Stimulated activated CD4-positive, alpha-beta T cell treated with anti-CD3 and anti-CD28 coated beads, Interleukin-1b, Interleukin-23, amount 100 ng/mL, for 1 hour (primary cell): ENCODE results near the gene LSS.
"Not testable (repeated sequence)": the region's sequence is repeated elsewhere in the genome, so short reads cannot be mapped to it uniquely, and the experiment has no call there.

ENCODE experiments used
- DNase-seq, 2 donors: peaks; one replicate each; pipeline ENCODE4 v3.0.0-alpha.2; 2020; ENCODE audit warnings: low read depth in 2 of 2

Gene LSS

DNA sequence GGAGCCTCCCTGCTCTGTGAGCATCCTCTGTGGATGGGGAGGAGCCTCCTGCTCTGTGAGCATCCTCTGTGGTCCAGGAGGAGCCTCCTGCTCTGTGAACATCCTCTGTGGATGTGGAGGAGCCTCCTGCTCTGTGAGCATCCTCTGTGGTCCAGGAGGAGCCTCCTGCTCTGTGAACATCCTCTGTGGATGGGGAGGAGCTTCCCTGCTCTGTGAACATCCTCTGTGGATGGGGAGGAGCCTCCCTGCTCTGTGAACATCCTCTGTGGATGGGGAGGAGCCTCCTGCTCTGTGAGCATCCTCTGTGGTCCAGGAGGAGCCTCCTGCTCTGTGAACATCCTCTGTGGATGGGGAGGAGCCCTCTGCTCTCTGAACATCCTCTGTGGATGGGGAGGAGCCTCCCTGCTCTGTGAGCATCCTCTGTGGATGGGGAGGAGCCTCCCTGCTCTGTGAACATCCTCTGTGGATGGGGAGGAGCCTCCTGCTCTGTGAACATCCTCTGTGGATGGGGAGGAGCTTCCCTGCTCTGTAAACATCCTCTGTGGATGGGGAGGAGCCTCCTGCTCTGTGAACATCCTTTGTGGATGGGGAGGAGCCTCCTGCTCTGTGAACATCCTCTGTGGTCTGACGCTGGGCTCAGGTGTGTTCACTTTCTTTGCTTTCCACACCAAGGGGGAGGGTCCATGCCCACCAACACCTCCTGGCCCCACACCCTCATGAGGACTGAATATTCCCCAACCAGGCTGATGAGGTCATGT lies 58.0 kb downstream of the LSS start:
- DNase-seq: not testable (repeated sequence)

DNA sequence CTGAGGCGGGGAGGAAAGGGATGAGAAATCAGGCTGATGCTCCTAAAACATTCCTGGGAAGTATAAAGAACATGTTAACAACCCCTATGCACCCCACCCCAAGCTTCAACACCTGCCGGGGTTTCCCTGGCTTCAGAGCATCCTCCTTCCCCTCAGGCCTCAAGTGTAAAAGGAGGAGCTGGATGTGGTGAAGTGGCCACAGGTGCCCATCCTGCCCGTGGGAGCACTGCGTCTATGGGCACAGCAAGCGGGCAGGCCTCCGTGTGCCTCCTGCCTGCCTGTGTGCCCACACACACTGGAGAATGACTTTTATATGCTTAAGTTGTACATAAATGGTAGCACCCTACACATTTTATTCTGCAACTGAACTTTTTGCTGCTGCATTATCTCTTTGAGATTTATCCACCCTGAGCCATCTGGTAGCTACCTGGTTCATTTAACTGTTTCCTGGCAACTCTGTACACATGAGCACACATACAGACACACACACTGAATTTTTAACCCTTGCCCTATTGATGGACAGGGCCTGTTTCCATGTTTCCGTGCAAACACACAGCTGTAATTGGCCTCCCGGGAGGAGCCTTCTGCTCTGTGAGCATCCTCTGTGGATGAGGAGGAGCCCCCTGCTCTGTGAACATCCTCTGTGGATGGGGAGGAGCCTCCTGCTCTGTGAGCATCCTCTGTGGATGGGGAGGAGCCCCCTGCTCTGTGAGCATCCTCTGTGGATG lies 59.8 kb downstream of the LSS start:
- DNase-seq: no peak

DNA sequence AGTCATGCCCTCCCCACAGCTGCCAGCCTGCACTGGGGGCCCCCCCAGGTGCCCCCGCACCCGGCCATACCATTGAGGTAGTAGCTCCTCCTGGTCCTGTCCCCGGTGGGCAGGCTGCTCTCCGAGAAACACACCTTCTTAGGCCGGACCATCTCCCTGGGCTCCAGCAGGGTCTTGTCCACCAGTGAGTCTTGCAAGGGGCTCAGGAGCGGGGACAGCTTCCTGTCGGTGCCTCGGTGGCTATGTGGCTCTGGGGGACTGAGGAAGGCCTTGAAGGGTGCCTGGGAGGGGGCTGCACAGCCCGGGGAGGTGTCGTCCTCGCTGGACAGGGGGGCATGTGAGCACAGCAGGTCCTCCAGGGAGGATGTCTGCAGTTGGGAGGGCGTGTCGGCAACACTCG lies 60.3 kb downstream of the LSS start:
- DNase-seq: no peak

- no peak for DNase-seq
These were observed 63.5 kb downstream of the LSS start for GRCh38 chr21:46165098-46165497.

DNA sequence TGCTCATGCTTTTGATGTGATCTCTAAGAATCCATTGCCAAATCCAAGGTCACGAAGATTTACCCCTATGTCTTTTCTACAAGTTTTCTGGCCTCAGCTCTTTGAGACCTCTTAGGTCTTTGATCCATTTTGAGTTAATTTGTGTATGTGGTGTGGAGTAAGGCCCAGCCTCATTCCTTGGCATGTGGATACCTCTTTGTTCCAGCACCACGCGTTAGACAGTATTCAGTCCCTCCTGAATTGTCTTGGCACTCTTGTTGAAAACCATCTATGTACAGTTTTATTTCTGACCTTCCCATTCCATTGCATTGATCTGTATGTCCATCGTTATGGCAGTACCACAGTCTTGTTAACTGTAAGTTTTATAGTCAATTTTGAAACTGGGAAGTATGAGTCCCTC lies 65.2 kb downstream of the LSS start:
- no peak for DNase-seq

DNA sequence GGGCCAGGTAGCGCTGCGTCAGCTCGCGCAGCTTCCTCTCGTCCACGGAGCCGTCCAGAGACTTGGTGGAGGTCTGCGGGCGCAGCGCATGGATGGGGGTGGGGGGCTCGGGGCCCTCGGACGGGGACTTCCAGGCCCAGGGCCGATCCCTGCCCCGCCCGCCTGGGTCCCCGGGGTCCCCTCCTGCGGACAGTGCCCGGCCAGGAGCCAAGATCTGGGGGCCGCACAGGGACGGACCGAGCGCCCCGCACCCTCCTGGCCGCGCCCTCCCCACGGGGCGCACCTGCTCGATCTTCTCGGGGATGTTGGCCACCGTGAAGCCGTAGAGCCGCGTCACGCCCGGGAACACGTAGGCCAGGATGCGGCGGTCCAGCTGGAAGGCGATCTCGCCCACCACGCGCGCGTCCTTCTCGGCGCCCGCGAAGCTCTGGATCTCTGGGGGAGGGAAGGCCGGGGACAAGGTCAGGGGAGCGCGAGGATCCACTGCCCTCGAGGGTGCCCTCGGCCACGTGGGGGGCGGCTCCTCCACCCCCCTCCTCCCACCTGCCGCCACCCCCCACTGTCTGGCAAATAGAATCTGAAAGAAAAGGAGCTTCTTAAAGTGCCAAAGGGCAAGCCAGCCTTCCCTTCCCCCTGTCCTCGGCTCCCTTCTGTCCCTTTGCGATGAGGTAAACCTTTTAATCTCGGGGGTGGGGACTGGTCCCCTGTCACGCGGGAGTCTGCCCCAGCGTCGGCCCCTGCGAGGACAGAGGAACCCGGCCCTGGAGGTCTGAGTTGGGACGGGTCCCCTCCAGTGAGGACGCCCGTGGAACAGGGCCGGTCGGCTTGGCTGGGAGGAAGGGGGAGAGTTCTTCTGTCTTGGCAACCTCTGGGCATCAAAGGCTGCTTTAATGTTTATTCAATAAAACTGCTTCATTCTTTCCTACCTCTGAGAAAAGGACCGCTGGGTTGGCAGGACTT lies 66.7 kb downstream of the LSS start:
- DNase-seq: no peak

- DNase-seq: no peak
These were observed 67.5 kb downstream of the LSS start for GRCh38 chr21:46160907-46161632.

GRCh38 chr21:46160657-46160906 lies 68.0 kb downstream of the LSS start:
- no peak for DNase-seq

- no peak for DNase-seq
These were observed 68.5 kb downstream of the LSS start for GRCh38 chr21:46159841-46160656.

- DNase-seq: no peak
These were observed 69.2 kb downstream of the LSS start for GRCh38 chr21:46159390-46159789.

GRCh38 chr21:46158666-46159300 lies 69.8 kb downstream of the LSS start:
- no peak for DNase-seq

GRCh38 chr21:46157987-46158451 lies 70.6 kb downstream of the LSS start:
- DNase-seq: no peak

DNA sequence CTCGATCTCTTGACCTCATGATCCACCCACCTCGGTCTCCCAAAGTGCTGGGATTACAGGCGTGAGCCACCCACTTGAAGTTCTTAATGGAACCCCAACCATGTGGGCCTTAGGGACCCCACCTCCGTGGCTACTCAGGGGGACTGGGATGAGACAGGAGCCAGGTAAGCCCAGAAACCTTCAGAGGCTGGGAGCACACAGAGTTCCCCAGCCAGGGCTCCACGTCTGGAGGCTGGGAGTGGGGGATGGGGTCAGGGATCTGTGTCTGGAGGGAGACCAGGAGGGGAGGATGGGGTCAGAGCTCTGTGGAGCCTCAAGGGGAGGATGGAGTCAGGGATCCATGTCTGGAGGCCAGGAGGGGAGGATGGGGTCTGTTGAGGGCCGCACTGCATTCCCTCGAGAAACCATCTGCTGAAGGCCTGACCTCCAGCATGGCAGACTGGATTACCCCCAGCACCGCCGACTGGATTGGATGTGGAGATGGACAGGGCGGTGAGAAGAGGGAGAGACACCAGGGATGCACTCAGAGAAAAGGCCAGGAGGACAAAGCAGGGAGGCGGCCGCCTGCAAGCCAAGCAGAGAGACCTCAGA lies 71.1 kb downstream of the LSS start:
- DNase-seq: no peak

DNA sequence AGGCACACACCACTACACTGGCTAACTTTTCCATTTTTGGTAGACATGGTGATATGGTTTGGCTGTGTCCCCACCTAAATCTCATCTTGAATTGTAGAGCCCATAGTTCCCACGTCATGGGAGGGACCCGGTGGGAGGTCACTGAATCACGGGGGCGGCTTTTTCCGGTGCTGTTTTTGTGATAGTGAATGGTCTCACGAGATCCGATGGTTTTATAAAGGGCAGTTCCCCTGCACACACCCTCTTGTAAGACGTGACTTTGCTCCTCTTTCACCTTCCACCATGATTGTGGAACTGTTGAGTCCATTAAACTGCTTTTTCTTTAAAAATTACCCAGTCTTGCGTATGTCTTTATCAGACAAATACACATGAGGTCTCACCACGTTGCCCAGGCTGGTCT lies 71.9 kb downstream of the LSS start:
- no peak for DNase-seq

- no peak for DNase-seq
These were observed 72.3 kb downstream of the LSS start for GRCh38 chr21:46156378-46156645.

GRCh38 chr21:46155514-46156377 lies 72.8 kb downstream of the LSS start, which contains the start of gene FTCD:
Gene FTCD, minus strand, starts transcription at chr21:46155579. Its CDS starts 56 bp downstream, at chr21:46155523.
- DNase-seq: no peak

DNA sequence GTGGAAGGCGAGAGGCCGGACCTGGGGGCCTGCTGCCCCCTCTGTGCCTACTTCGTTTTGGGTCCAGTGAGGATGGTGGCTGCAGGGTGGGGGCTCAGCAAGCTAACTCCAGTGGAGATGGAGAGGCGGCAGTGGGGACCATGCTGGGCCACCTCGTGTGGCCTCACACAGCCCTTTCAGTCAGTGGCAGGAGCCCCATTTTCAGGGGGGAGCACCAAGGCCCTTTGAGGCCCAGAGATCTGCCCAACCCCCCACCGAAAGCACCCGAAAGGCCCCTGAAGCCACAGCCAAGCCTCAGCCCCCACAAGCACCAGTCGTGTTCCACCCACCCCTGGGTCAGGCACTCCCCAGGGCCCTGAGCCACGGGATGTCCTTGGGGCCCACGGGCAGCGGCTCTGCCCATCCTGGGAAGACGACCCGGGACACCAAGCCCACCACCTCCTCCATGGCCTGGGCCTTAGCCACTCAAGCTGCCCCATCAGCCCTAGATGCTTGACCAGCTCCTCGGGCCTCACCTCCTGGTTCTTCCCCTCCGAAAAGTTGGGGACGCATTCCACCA lies 73.5 kb downstream of the LSS start:
- no peak for DNase-seq

DNA sequence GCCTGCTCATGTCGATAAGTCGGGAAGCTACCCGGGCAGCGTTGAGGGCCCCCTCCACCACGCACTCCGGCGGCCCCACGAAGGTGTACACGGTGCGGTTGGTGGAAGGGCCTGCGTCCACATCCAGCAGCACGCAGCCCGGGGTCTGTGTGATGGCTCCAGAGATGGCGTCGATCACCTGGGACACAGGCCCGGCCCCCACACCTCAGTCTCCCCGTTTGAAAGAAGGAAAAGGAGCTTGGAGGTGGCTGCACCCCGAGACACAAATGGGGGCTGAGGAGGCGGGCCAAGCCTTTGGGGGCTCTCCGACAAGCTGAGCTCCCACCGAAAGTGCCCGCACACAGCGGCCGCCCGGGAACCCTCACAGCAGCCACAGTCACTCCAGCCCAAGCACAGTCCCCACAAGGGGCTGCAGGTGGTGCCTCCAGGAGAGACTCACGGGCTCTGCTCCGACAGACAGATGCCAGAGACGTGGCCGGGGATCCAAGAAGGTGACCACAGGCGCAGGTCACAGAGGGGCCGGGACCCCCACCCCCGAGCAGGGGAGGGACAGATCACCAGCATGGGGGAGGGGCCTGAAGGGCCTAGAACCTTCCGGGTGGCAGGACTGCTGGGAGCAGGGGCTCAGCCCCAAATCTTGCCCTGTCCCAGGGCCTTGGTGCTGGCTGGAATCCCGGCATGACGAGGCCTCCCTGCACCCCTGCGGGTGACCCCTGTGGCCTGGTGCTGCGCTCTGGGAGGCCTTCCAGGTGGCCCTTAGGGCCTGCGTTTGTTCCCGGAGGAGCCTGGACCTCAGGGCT lies 74.2 kb downstream of the LSS start:
- DNase-seq: no peak
